ENCODE data around the gene IP6K3.

The IP6K3 gene

DNA sequence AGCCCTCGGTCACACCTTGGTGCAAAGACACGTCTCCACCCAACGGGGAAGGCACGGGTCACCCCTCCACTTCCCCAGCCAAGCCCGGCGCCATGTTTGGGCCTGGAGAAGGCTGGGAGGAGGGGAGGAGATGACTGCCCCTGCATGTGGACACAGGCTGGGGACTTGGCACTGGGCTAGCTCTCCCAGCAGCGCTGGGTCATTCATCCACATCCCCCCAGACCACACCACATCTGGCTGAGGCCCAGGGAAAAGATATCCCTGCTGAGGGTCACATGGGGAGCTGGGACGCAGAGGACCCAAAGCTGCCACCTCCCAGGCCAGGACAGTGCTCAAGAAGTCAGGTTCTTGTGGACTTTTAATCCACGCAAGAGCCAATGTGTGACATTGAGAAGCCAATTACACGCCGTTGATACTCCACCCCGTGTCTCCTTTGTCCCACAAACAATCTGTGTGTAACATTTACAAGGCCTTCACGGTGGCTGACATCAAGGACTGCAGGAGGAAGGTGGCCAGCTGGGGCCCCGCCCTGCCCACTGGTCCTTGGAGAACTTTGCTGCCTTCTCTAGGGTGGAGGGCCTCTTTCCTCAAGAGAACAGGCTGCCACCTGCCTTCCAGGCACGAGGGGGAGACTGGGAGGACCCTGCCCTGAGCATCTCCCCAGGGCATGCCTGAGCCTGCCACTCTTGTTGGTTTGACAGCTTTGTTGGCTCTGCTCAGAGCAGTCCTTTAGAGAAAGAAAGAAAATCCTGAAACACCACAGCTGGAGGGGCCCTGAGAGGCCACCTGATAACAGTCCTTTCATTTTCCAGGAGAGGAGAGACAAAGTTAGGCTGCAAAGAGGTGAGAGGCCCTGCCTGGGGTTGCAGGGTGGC, 5.3 kb upstream of the IP6K3 start:
- Histone ChIP-seq H3K27me3 (peaks cover 0 to 13% of the 10 kb centered on the region in 2 donors), H3K9me3 (no peaks in the 10 kb centered on the region), H3K4me1 (no peaks in the 10 kb centered on the region), H3K36me3 (no peaks in the 10 kb centered on the region), H3K27ac (no peak overlapping the region), H3K4me3 (no peak overlapping the region)
- intact Hi-C loops (cut with DNase I; ENCODE audit: low total_unique reads) = no loop called here
- no peak for DNase-seq
- TF ChIP-seq, protein P1, sequence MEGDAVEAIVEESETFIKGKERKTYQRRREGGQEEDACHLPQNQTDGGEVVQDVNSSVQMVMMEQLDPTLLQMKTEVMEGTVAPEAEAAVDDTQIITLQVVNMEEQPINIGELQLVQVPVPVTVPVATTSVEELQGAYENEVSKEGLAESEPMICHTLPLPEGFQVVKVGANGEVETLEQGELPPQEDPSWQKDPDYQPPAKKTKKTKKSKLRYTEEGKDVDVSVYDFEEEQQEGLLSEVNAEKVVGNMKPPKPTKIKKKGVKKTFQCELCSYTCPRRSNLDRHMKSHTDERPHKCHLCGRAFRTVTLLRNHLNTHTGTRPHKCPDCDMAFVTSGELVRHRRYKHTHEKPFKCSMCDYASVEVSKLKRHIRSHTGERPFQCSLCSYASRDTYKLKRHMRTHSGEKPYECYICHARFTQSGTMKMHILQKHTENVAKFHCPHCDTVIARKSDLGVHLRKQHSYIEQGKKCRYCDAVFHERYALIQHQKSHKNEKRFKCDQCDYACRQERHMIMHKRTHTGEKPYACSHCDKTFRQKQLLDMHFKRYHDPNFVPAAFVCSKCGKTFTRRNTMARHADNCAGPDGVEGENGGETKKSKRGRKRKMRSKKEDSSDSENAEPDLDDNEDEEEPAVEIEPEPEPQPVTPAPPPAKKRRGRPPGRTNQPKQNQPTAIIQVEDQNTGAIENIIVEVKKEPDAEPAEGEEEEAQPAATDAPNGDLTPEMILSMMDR (IDR thresholded peaks at IDR 0.05) = no peak

DNA sequence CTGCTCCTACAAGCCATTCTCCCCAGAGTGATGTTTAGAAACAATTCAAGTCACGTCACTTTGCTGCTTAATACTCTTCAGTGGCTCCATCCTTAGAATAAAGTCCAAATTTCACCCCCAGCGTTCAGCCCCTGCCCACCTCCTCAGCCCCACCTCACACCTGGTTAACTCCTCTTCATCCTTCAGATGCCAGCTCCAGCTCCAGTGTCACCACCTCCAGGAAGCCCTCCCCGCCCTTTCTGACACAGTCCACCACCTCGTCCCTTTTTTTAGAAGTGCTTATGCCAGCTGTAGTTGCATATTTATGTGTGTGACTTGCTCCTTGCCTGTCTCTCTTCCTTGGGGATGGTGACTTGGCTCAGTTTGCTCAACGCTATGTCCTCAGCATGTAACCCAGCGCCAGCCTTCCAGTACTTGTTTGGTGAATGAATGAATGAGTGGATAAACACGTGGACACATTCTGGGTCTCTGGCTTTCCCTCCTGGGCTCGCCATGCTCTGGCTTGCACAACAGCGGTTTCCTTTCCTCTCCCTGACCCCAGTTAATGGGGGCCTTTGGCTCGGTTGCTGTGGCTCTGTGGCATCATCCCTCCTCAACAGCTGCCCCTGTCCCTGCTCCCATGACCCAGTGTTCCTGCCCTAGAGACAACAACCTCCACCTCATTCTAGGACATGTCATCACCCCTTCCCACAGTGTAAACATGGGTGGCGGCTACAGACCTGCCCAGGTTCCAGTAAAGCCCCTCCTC, 3.7 kb upstream of the IP6K3 start:
- intact Hi-C loops (cut with DNase I; ENCODE audit: low total_unique reads) = no loop called here
- H3K27ac ChIP-seq = no peak overlapping the region

DNA sequence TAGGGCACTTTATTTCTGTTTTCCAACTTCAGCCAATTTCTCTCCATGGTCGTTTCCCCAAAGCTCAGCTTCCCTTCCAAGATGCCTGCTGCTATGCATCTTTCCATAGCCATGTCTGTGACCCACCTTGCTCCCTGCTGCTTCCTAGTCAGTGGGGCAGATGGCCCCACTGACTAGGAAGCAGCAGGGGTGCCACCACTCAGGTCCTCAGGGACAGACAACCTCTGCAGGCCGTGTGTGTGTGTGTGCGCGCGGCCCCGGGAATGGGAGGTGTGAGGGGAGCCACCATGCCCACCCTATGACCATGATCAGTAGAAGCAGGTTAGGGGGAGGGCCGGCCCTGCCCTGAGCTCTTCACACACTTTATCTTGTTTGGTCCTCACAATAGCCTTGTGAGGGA, 2.7 kb upstream of the IP6K3 start:
- Histone ChIP-seq H3K4me3 (no peak overlapping the region), H3K4me1 (peaks cover 0 to 18% (median 5%) of the 10 kb centered on the region in 4 donors), H3K27ac (no peak overlapping the region), H3K36me3 (no peaks in the 10 kb centered on the region), H3K9me3 (no peaks in the 10 kb centered on the region), H3K27me3 (peaks cover 0 to 13% of the 10 kb centered on the region in 2 donors)
- DNase-seq = no peak
- TF ChIP-seq, protein P1 (IDR thresholded peaks at IDR 0.05) = no peak
- intact Hi-C loops (cut with DNase I; ENCODE audit: low total_unique reads) = no loop called here

More for the DNA sequence above, 3.7 kb upstream of the IP6K3 start:
- no peak for DNase-seq
- peaks cover 0 to 19% of the 10 kb centered on the region in 2 donors for H3K27me3 ChIP-seq
- H3K9me3 ChIP-seq = no peaks in the 10 kb centered on the region
- no peak overlapping the region for H3K4me3 ChIP-seq
- H3K4me1 ChIP-seq = peaks cover 0 to 8% (median 0%) of the 10 kb centered on the region in 4 donors
- H3K36me3 ChIP-seq = no peaks in the 10 kb centered on the region
- TF ChIP-seq, protein P1 (IDR thresholded peaks at IDR 0.05) = no peak

- intact Hi-C loops (cut with DNase I; ENCODE audit: low total_unique reads) = no loop called here
- DNase-seq = no peak
- TF ChIP-seq, protein P1 (IDR thresholded peaks at IDR 0.05) = no peak
- H3K27me3 ChIP-seq = peaks cover 0 to 16% of the 10 kb centered on the region in 2 donors
- H3K4me3 ChIP-seq = no peak overlapping the region
- peaks cover 0 to 21% (median 8%) of the 10 kb centered on the region in 4 donors for H3K4me1 ChIP-seq
- no peaks in the 10 kb centered on the region for H3K36me3 ChIP-seq
- no peaks in the 10 kb centered on the region for H3K9me3 ChIP-seq
- no peak overlapping the region for H3K27ac ChIP-seq
Measured at GRCh38 chr6:33748841-33749240, 2.1 kb upstream of the IP6K3 start.

GRCh38 chr6:33747823-33748222, 1.1 kb upstream of the IP6K3 start:
- no peak for DNase-seq
- no peak overlapping the region for H3K4me3 ChIP-seq
- H3K27ac ChIP-seq = no peak overlapping the region
- H3K27me3 ChIP-seq = peaks cover 0 to 21% of the 10 kb centered on the region in 2 donors
- peaks cover 0 to 21% (median 10%) of the 10 kb centered on the region in 4 donors for H3K4me1 ChIP-seq
- no peaks in the 10 kb centered on the region for H3K9me3 ChIP-seq
- no peaks in the 10 kb centered on the region for H3K36me3 ChIP-seq
- TF ChIP-seq, protein P1 (IDR thresholded peaks at IDR 0.05) = no peak
- intact Hi-C loops (cut with DNase I; ENCODE audit: low total_unique reads) = no loop called here

Data from tibial artery (tissue), 4 donors.